Measurements from ENCODE around the gene EDRF1.
"Not testable (repeated sequence)": the region's sequence is repeated elsewhere in the genome, so short reads cannot be mapped to it uniquely, and the experiment has no call there.

EDRF1 gene

GRCh38 chr10:125696884-125697283 lies 22.6 kb upstream of the EDRF1 start:
- H3K9ac ChIP-seq (ENCODE audit: low read depth, low read length); H3K9me3 ChIP-seq (ENCODE audit: control insufficient read depth, insufficient read depth, low read length); H3K36me3 ChIP-seq (ENCODE audit: insufficient read depth, low read length); H3K4me1 ChIP-seq (ENCODE audit: insufficient read depth, low read length): not testable (repeated sequence)

DNA sequence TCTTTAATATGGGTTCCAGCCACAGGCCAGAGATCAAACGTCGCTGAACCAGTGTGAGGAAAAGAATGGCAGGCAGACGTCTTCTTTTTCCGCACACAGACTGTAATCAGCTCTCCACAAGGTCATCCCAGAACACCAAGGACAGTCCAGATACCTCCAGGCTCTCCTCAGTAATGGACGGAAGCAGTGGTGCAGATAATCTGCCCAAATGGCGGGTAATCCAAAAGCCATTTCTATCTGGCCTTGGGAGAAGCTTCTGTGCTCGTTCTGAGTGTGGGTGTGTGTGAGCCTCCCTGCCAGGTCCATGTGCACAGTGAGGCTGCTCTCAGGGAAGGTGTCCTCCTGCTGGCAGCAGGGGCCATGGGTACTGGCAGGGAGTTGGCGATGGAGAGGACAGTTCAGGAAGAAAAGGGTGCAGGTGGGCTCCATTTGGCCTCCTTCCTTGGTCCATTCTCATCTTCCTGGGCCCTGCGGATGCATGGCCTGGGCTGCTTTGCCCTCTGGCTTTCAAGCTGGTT lies 21.0 kb upstream of the EDRF1 start:
- Histone ChIP-seq H3K9ac (ENCODE audit: low read depth, low read length) (no peak overlapping the region), H3K4me1 (ENCODE audit: insufficient read depth, low read length) (no peaks in the 10 kb centered on the region), H3K36me3 (ENCODE audit: insufficient read depth, low read length) (no peaks in the 10 kb centered on the region), H3K9me3 (ENCODE audit: control insufficient read depth, insufficient read depth, low read length) (no peaks in the 10 kb centered on the region)

DNA sequence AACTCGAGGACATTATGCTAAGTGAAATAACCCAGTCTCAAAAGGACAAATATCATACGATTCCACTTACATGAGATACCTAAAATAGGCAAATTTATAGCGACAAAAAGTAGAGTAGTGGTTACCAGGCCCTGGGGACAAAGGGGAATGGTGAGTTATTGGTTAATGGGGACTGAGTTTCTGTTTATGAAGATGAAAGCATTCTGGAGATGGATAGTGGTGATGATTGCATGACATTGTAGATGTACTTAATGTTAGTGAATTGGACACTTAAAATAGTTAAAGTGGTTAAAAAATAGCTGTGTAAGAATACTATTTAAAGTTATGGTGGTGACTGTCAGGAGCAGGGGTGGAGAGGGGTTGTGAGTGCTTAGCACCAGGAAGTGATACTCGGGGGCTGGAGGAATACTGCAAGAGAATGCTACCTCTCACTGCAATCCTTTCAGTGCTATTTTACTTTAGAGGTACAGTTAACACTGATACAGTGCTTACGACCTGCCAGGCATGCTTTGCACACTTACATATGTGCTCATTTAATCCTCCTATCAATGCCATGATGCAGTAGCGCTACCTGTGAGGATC lies 19.9 kb upstream of the EDRF1 start:
- H3K9me3 ChIP-seq (ENCODE audit: control insufficient read depth, insufficient read depth, low read length), result no peaks in the 10 kb centered on the region
- no peaks in the 10 kb centered on the region for H3K4me1 ChIP-seq (ENCODE audit: insufficient read depth, low read length)

GRCh38 chr10:125700355-125700911 lies 19.1 kb upstream of the EDRF1 start:
- Histone ChIP-seq H3K36me3 (ENCODE audit: insufficient read depth, low read length) (no peaks in the 10 kb centered on the region), H3K4me1 (ENCODE audit: insufficient read depth, low read length) (no peaks in the 10 kb centered on the region), H3K9ac (ENCODE audit: low read depth, low read length) (no peak overlapping the region), H3K9me3 (ENCODE audit: control insufficient read depth, insufficient read depth, low read length) (no peaks in the 10 kb centered on the region)

More for the DNA sequence above, 19.9 kb upstream of the EDRF1 start:
- H3K36me3 ChIP-seq (ENCODE audit: insufficient read depth, low read length), result no peaks in the 10 kb centered on the region
- H3K9ac ChIP-seq (ENCODE audit: low read depth, low read length), result no peak overlapping the region

DNA sequence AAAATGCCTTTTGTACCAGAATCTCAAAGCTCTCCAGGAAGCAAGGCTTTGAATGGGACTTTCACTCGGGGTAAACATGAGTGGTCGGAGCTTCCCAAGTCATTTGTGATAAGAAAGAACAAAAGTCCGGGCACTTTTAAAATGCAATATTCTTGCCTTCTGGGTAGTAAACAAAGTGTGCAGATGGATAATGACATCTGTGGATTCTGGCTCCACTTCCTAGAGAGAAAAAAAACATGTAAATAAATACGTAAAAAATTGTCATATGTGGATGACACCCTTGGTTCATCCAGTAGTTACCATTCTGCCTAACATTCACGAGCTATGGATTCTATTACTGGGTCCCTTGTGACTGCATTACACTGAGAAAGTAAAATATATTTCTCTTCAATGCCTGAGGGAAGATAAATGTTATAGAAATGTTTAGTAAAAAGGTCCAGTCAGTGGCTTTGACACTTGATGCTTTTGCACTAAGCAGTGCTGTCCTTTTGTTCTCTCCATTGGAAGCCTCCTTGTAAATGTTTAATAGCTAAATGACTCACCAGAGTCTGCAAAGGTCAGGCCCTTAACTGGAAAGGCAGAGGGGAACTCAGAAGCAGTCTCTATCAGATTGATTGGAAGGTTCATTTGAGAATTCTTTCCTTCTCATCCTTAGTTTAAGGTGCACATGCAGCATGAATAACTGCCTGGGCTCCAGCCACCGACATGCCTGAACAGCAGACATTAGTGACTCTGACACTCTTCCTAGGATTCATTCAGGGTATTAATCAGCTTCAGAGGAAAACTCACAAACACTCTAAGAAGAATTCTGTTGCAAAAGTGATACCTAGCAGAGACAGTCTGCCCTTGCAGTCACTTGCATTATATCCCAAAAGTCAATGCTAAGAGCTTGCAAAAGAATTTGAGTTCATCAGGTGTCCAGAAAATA lies 11.7 kb upstream of the EDRF1 start:
- H3K4me1 ChIP-seq (ENCODE audit: insufficient read depth, low read length), result peaks cover 14% of the 10 kb centered on the region
- no peak overlapping the region for H3K9ac ChIP-seq (ENCODE audit: low read depth, low read length)
- no peaks in the 10 kb centered on the region for H3K9me3 ChIP-seq (ENCODE audit: control insufficient read depth, insufficient read depth, low read length)
- no peaks in the 10 kb centered on the region for H3K36me3 ChIP-seq (ENCODE audit: insufficient read depth, low read length)

DNA sequence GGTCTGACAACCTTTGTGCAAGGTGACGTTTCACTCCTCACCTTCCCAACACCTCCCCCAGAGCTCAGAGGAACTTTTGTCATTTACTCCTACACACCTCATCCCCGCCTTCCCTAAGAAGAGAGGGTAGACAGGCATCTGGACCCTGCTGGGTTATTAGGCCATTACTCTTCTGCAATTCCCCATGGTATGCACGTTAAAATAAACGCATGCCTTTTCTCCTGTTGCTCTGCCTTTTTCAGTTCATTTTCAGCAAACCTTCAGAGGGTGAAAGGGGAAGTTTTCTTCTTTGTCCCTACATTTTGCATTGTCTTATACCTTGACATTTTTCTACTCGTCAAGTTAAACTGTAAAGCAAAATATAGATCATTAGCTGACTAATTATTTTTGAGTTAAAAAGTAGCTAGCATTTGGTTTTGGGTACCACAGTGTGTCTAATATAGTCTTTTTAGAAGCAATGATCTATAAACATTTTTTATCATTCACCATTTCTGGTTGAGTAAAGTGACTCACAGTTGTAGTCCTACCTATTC lies 10.5 kb upstream of the EDRF1 start:
- H3K36me3 ChIP-seq (ENCODE audit: insufficient read depth, low read length), result no peaks in the 10 kb centered on the region
- H3K9me3 ChIP-seq (ENCODE audit: control insufficient read depth, insufficient read depth, low read length), result no peaks in the 10 kb centered on the region
- H3K4me1 ChIP-seq (ENCODE audit: insufficient read depth, low read length), result peaks cover 14% of the 10 kb centered on the region
- H3K9ac ChIP-seq (ENCODE audit: low read depth, low read length), result no peak overlapping the region

DNA sequence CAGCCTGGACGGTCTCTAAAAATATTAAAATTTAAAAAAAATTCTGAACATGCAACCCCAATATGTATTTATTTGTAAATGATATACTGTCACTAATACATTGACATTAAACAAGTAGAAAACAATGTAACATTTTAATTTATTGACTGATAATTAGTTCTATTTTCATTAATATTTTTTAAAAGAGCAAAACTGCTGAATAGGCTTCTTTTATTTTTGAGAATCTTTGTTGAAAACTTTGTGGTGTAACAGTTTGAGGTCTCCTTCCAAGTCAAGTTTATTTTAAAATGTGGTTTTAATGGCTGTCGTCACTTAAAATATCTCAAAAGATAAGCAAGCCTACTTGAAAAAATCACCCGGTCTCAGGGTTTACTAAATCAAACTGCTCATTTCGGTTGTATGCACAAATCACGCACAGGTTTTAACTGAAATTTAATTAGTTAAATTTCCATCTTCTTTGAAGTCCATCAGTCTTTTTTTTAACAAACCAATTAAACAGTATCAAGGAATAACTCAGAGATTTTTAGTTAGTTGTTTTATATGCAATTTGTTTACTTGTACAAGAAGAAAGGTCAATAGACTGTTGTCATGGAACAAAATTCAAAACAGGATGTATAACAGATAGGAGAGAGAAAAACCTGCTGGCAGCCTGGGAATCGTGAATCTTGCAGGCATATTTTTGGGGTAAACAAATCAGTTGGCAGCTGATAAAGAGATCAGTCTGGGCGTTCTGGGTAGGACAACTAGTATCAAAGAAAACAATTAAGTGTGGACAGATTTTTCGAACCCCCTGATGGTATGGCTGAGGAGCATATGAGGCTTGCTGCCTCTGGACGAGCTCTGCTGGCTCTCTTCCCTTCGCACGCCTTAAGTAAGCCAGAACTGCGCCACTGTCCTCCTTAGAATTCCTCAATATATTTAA lies 9.7 kb upstream of the EDRF1 start:
- H3K9me3 ChIP-seq (ENCODE audit: control insufficient read depth, insufficient read depth, low read length), result no peaks in the 10 kb centered on the region
- H3K9ac ChIP-seq (ENCODE audit: low read depth, low read length), result no peak overlapping the region
- peaks cover 14% of the 10 kb centered on the region for H3K4me1 ChIP-seq (ENCODE audit: insufficient read depth, low read length)
- no peaks in the 10 kb centered on the region for H3K36me3 ChIP-seq (ENCODE audit: insufficient read depth, low read length)

DNA sequence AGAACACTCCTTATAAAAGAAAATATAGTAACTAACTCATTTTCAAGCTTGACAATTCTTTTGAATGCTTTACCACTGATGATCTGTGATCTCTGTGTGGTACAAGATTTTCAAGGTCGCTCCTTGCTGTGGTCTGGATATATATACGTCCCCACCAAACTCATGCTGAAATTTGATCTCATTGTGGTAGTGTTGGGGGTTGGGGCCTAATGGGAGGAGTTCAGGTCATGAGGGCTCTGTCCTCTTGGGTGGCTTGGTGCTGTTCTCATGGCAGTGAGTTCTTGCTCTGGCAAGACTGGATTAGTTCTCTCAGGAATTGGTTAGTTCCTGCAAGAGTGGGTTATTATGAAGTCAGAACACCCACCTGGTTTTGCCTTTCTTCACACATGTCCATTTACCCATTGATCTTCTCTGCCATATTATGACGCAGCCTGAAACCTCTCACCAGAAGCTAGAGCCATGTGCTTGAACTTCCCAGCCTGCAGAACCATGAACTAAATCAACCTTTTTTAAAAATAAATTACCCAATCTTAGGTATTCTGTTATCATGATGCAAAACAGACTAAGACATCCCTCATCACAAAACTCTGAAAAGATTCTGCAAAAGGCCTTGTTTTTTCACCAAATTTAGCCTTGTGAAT lies 8.3 kb upstream of the EDRF1 start:
- no peaks in the 10 kb centered on the region for H3K9me3 ChIP-seq (ENCODE audit: control insufficient read depth, insufficient read depth, low read length)
- no peaks in the 10 kb centered on the region for H3K36me3 ChIP-seq (ENCODE audit: insufficient read depth, low read length)
- peaks cover 14% of the 10 kb centered on the region for H3K4me1 ChIP-seq (ENCODE audit: insufficient read depth, low read length)
- H3K9ac ChIP-seq (ENCODE audit: low read depth, low read length), result no peak overlapping the region

DNA sequence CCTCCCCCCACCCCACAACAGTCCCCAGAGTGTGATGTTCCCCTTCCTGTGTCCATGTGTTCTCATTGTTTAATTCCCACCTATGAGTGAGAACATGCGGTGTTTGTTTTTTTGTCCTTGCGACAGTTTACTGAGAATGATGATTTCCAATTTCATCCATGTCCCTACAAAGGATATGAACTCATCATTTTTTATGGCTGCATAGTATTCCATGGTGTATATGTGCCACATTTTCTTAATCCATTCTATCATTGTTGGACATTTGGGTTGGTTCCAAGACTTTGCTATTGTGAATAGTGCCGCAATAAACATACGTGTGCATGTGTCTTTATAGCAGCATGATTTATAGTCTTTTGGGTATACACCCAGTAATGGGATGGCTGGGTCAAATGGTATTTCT lies 4.8 kb upstream of the EDRF1 start:
- not testable (repeated sequence) for H3K36me3 ChIP-seq (ENCODE audit: insufficient read depth, low read length); H3K4me1 ChIP-seq (ENCODE audit: insufficient read depth, low read length); H3K9me3 ChIP-seq (ENCODE audit: control insufficient read depth, insufficient read depth, low read length); H3K9ac ChIP-seq (ENCODE audit: low read depth, low read length)

GRCh38 chr10:125720002-125720382 lies 483 bp downstream of the EDRF1 start:
- H3K9me3 ChIP-seq (ENCODE audit: control insufficient read depth, insufficient read depth, low read length), result no peaks in the 10 kb centered on the region
- peaks cover 11% of the 10 kb centered on the region for H3K36me3 ChIP-seq (ENCODE audit: insufficient read depth, low read length)
- no peaks in the 10 kb centered on the region for H3K4me1 ChIP-seq (ENCODE audit: insufficient read depth, low read length)
- H3K9ac ChIP-seq (ENCODE audit: low read depth, low read length), result peak overlapping the region; percentile 80

DNA sequence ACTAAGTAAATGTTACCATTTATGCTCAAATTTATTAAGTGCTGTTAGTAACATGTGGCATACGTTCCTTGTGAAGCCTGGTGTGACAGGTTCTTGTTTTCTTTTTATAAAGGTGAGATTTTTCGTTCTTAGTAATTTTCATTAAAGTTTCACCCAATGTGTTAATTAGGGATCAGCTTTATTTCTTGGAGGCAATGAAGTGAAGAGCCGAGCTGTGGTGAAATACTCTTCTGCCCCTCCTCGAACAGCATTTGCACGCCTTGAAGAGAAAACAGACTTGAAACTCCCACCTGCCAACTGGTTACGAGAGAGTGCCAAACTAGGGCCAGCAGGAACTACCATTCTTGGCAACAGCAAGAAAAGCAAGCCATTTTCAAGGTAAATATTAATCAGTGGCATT lies 1.5 kb downstream of the EDRF1 start:
- Histone ChIP-seq H3K4me1 (ENCODE audit: insufficient read depth, low read length) (no peaks in the 10 kb centered on the region), H3K9me3 (ENCODE audit: control insufficient read depth, insufficient read depth, low read length) (no peaks in the 10 kb centered on the region), H3K9ac (ENCODE audit: low read depth, low read length) (0 out of 2 replicates have a peak overlapping the region, but pooled peaks have one; percentile 80), H3K36me3 (ENCODE audit: insufficient read depth, low read length) (peaks cover 11% of the 10 kb centered on the region)

- H3K9me3 ChIP-seq (ENCODE audit: control insufficient read depth, insufficient read depth, low read length), result no peaks in the 10 kb centered on the region
- H3K9ac ChIP-seq (ENCODE audit: low read depth, low read length), result no peak overlapping the region
- peaks cover 11% of the 10 kb centered on the region for H3K36me3 ChIP-seq (ENCODE audit: insufficient read depth, low read length)
- no peaks in the 10 kb centered on the region for H3K4me1 ChIP-seq (ENCODE audit: insufficient read depth, low read length)
Observed at GRCh38 chr10:125722811-125723210, 3.3 kb downstream of the EDRF1 start.

DNA sequence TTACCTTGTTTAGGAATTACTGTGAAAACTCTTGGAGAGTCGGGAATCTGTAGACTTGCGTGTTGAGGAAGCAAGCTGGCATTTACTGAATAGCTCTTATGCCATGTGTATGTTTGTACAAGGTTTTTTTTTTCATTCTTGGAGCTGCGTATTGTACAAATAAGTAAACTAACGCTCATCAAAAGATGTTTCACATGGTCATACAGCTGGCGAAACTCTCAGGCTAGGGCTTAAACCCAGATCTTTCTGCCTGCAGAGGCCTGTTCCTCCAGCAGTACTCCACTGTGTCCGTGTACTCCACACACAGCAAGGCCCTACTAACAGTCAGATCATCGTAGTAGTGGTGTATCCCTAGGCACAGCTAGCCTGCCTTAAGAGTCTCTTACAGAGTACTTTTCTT lies 7.4 kb downstream of the EDRF1 start:
- H3K36me3 ChIP-seq (ENCODE audit: insufficient read depth, low read length), result peaks cover 23% of the 10 kb centered on the region
- no peak overlapping the region for H3K9ac ChIP-seq (ENCODE audit: low read depth, low read length)
- no peaks in the 10 kb centered on the region for H3K9me3 ChIP-seq (ENCODE audit: control insufficient read depth, insufficient read depth, low read length)

More for the DNA sequence above, 7.4 kb downstream of the EDRF1 start:
- no peaks in the 10 kb centered on the region for H3K4me1 ChIP-seq (ENCODE audit: insufficient read depth, low read length)

Data from ES-I3 (cell line).